COLO668 (cell line): ENCODE results near the gene MOGAT3.

Source experiments
- DNase-seq: peaks from one replicate; lab custom pipeline; 2025; ENCODE audit not compliant: unreplicated experiment; lab: John Stamatoyannopoulos, UW

Gene MOGAT3, protein sequence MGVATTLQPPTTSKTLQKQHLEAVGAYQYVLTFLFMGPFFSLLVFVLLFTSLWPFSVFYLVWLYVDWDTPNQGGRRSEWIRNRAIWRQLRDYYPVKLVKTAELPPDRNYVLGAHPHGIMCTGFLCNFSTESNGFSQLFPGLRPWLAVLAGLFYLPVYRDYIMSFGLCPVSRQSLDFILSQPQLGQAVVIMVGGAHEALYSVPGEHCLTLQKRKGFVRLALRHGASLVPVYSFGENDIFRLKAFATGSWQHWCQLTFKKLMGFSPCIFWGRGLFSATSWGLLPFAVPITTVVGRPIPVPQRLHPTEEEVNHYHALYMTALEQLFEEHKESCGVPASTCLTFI

DNA sequence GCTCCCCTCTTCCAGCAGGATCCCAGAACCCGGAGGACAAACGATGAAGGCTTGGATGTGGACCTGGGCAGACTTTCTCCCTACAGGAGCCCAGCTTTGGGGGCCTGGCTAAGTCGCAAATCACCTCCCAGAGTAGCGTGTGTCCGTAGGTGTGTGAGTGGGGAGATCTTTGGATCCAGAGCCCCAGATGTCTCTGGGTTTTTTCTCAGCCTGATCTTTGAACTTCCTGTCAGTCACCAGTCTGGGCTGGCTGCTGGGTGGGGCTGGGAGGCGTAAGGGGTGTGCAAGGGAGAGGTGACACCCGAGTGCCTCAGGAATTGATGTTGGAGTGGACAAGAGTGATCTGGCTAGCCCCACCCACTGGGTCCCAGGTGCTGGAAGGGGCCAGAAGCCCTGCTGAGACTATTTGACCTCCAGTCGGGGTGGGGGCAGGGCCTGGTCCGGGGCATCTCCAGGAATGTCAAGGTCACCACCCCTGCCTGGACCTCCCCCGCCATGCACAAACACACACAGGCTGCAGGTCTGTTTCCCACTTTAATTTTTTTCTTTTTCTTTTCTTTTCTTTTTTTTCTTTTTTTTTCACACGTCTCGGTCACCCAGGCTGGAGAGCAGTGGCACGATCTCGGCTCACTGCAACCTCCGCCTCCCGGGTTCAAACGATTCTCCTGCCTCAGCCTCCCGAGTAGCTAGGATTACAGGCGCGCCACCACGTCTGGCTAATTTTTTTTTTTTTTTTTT lies at the start of gene MOGAT3:
TSS of gene MOGAT3 (minus strand) at position 175 of the 738 bp plus-strand sequence. CDS start 182 bp downstream, outside the sequence.
- peak; percentile 9 for DNase-seq

DNA sequence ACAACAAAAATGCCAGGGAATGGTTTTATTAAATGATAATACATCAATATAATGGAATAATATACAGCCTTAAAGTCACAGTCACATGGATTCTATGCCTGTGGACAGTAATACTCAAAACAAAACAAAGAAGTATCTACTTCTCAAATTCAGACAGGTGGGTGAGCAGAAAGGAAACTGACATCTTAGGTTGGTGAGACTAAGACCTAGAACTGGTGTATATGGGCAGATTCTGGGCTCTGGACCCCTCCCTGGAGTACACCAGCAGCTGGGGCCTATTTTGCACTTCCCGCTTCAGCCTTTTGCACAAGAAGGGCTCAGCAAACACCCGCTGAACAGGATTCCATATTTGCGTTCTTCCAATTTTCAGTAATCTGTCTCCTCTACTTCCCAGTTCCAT lies 49.5 kb upstream of the MOGAT3 start:
- no peak for DNase-seq

DNA sequence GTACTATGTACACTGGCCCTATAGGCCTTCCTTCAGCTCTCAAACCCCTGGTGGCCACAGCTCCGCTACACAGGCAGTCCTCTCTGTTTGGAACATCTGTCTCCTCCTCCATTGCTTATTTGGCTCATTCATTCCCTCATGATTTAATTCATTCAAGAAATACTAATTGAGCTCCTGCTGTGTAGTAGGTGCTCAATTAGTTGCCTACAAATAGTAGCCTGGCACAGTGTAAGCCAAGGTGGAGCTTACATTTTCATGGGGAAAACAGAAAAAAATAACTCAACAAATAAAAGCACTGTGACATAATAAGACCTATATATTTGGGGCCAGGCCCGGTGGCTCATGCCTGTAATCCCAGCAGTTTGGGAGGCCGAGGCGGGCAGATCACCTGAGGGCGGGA lies 47.4 kb upstream of the MOGAT3 start:
- no peak for DNase-seq

DNA sequence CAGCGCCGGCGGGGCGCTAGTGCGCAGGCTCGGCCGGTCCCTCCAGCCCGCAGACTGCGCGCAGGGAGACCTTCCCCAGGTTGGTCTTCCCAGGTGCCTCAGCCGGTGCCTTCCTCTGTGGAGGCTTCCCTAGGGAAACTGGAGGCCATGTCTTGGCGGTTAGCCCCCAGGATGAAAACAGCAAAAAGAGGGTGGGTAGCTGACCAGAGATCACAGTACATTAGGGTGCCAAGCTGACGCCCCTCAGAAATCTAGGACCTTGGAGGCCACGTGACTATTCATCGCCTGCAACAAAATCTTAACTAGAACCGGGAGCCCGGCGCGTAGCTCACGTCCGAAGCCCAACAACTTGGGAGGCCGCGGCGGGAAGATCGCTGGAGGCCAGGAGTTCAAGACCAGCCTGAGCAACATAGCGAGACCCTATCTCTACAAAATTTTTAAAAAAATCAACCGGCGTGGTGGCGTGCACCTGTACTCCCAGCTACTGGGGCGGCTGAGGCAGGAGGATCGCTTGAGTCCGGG lies 44.4 kb upstream of the MOGAT3 start:
- no peak for DNase-seq

DNA sequence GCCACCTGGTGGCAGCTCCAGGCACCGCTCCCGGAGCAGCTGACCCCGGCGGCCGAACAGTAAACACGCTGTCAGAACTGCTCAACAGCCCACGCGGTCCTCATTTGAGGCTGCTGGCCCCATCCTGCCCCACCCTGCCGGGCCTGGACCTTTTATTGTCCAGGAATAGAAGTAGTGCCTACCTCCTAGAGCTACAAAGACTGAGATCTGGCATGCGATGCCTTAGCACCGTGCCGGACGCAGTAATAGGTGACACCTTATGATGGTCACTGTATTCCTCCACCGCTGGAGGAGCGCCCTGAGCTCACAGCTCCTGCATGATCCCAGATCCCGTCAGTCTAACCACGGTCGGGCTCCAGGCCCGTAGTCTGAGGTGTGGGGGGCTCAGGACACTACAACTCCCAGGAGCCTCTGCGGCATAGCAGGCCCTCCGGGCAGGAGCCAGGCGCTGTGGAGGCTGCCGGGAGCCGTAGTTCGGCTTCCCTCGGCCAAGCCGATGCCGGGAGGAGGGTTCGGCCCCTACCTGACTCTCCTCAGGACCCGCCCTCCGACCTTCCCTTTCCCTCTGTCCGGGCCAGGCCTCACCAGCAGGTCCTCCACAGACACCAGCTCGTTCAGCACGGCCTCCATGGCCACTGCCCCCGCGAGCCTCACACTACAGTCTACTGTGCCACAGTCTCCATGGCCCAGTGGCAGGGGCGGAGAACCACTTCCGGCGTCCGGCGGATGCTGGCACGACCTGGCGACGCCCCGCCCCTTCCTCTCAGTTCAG lies 43.7 kb upstream of the MOGAT3 start, which contains the start of gene FIS1:
TSS of gene FIS1 (minus strand) at position 707 of the 772 bp plus-strand sequence. CDS start at position 630, 77 bp downstream.
- DNase-seq = peak; percentile 96

DNA sequence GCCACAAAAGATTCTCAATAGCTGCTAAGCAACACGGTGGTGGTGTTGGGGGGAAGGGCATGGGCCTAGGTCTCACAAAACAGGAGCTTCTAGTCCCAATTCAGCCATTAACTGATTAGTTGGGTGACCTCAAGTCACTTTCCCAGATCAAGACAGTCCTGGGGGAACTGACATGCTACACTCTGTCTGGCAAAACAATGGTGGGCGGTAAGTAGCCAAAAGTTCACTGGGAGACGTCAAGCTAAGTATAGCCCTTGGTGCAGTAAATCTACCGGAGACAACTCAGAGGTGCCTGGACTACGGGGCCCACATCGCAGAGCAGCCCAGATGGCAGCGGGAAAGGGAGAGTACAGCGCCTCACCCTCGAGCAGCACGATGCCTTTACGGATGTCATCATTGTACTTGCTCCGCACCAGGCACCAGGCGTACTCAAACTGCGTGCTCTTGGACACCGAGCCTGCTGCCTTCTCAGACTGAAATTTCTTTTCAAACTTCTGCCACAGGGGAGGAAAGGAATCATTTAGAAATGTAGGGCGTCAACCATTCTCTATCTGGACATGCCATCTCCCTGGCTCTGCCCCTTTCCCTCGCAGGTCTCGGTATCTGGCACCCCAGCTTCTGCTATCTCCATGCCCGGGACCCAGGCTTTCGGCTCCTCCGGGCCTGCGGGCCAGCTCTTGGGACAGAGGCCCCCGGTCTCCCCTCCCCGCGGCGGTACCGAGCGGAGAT lies 43.0 kb upstream of the MOGAT3 start:
- DNase-seq = peak; percentile 6

DNA sequence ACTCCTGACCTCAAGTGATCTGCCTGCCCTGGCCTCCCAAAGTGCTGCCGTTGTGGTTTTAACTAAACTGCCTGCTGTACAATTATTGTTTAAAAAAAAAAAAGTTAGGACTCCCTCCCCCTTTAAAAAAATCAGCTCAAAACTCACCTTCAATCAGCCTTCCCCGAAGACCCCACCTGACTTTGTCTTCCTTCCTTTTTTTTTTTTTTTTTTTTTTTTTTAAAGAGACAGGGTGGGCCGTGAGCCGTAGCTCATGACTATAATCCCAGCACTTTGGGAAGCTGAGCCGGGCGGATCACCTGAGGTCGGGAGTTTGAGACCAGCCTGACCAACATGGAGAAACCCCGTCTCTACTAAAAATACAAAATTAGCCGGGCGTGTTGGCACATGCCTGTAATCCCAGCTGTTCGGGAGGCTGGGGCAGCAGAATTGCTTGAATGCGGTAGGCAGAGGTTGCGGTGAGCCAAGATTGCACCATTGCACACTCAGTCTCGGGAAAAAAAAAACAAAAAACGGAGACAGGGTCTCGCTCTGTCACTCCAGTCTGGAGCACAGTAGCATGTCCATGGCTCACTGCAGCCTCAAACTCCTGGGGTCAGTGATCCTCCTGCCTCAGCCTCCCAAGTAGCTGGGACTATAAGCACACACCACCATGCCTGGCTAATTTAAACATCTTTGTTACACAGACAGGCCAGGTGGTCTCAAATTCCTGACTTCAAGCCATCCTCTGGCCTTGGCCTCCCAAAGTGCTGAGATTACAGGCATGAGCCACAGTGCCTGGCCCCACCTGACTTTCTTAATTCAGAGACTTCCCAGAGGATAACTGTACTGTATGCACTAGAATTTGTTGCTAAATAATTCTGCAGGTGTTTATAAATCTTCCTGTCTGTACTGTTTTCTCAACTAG lies 40.9 kb upstream of the MOGAT3 start:
- no peak for DNase-seq

DNA sequence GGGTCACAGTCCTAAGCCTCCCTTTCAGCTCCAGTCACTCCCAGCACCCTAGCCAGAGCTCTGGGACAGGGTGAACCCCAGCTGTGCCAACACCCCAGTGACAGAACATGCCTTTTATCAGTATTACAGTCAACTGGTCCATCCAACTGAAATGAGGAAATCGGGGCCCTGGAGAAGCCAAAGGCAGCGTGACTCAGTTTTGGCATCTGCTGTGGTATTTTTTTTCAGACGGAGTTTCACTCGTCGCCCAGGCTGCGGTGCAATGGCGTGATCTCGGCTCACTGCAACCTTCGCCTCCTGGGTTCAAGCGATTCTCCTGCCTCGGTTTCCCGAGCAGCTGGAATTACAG lies 40.2 kb upstream of the MOGAT3 start:
- DNase-seq = no peak

DNA sequence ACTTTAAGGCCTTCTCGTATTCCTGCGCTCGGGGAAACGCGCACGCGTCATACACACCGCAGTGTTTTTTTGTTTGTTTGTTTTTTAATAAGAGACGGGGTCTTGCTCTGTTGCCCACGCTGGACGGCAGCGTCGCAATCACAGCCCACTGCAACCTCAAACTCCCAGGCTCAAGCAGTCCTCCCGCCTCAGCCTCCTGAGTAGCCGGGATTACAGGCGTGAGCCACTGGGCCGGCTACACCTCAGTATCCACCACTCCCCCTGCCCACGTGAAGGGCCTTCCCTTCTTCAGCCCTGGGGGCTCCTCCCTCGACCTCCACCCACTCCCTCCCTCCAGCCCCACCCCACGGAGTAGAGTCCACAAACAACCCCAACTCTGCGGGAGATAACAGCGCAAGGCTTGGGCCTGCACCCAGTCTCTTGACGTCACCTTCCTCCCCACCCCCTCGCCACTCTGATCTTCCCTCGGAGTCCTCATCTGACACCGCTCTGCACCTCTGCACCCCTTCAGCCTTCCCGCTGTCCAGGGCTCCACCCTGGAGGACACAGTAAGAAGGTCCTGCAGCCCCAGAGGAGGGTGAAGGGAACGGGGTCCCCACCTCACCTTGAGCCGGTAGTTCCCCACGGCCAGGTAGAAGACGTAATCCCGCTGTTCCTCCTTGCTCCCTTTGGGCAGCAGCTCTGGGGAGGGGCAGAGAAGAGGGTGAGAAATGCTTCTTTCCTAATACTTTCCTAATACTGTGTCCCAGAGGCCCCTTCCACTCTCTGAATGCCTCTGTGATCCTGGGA lies 39.6 kb upstream of the MOGAT3 start:
- no peak for DNase-seq

DNA sequence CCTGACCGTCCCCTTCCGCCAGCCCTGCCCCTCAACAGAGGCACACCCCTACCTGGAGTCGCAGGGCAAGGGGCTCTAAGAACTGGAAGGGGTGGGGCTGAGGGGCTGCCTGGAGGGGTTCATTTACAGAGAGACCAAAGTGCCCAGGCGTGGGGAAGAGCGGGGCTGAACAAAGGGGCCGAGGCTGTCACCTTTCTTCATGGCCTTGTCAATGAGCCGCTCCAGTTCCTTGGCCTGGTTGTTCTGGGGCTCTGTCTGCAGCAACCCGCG lies 39.0 kb upstream of the MOGAT3 start:
- DNase-seq = no peak

DNA sequence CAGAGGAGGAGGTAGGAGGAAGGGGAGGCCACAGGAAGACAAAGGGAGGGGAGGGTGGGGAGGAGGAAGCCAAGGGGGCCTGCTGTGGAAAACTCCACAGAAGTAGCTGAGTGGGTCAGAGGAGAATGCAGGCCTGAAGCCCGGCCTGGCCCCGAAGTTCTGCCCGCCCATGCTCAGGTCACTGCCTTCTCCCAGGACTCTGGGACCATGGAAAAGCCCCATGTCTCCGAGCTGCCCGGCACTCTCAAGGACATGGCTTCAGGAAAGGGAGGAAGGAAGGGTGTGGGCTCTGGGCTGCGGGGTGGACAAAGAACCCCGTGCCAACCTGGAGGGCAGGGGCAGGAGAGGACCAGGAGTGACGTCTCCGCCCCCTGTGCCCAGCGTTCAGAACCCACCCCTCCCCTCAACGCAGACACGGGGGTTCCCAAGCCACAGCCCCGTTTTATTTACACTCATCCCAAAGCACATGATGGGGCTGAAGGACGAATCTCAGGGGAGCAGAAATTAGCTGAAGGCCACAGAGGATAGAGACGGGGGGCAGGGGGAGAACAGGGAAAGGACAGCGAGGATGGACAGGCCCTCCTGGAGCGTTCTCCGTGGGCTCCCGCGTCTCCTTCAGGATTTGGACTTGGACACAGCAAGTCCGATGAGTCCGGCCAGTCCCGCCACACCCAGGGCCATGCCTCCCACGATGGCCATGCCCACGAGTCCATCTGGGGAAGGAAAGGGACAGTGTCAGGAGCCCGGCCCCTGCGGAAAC lies 38.5 kb upstream of the MOGAT3 start:
- no peak for DNase-seq

DNA sequence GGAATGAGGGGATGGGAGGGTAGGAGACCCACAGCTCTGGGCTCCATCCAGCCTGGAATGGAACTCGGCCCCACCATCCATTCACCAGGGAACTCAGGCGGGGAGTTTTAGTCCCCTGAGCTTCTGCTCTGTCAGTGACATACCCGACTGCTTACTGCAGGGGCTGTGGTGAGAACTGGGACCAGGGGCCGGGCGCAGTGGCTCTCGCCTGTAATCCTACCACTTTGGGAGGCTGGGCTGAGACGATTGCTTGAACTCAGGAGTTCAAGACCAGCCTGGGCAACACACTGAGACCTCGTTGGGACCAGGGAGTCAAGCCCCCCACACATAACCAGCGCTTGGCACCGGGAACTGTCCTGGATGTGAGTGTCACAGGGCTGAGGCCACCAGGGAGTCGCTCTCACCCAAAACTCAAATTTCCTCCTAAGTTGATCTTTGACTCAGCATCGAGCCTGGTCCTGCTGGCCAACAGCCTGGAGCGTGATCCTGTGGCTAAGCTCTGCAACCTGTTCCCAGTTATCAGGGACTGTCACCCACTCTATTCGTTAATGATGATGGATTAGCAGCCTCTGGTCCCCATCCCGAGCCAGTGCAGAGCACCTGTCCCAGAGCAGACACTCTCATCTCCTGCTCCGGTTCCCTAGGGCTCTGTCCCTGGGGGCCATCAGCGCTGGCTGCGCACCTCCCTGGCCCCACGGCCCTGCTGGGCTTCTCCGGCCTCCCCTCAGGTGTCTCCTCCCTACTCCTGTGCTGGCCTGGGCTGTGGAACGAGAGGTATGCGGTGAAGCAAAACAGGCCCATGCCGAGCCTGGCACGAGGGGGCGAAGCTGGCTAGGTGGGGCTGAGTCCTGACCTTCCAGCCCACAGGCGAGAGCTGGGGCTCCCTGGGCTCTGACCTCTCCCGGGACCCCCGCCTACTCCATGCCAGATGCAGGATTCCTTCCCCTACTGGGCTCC lies 37.7 kb upstream of the MOGAT3 start:
- no peak for DNase-seq

DNA sequence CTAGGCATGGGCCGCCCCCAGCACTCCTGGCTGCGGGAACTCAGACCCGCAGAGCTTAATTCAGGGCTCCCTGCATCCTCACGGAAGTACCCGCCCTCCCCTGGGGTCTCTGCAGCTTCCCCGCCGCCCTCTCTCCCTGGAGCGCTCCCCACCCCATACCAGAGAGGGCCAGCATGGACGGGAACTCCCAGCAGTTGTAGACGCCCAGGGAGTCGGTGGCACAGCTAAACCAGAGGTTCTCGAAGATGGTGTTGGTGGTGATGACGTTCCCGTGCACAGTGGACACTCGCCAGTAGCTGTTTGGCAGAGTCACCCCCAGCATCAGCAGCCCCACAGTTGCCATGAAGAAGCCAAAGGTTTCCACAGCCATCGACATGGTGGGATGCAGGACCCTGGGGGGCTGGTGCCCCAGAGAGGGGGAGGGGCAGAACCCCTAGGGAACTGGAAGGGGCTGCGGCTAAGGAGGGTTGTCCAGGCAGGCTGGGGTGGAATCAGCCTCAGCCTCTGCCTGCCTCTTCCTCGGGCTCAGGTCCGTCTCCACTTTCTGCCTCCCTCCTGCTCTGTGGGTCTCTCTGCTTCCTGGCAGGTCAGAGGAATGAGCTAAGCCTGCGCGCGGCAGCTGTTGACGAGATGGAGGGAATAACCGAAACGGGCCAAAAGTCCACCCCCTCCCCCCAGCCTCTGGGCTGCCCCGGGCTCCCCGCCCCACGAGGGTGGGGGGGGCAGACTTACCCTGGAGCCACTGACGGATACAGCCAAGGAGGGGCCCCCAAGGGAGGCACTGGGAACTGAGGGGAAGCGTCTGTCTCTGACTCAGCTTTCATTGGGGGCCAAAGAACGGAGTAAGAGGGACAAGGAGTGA lies 36.6 kb upstream of the MOGAT3 start, which contains the start of gene CLDN15:
TSS of gene CLDN15 (minus strand) at position 597 of the 862 bp plus-strand sequence. CDS start at position 376, 221 bp downstream.
- DNase-seq = no peak

DNA sequence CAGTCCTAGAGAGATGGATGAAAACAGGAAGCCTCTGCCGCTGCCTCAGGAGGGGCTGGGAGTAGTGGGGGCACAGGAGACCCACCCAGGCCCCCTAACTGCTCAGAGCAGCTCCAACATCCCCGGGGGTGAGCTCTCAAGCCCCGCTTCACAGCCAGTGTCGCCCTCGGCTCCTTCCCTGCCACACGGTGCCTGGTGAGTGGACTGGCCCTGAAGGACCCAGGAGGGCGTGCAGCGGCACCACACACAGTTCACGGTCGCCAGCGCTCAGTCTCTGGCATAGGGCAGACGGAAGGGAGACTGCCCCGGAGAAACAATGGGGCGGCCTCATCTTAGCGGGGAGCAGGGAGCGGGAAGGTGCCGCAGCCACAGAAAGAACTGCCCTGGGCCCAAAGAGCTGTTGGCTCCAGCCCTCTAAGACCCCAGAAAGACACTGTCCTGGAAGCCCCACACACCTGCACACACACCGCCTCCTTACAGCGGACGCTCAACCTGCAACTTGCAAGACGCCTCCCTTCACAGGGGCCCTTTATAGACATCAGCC lies 35.5 kb upstream of the MOGAT3 start:
- no peak for DNase-seq

DNA sequence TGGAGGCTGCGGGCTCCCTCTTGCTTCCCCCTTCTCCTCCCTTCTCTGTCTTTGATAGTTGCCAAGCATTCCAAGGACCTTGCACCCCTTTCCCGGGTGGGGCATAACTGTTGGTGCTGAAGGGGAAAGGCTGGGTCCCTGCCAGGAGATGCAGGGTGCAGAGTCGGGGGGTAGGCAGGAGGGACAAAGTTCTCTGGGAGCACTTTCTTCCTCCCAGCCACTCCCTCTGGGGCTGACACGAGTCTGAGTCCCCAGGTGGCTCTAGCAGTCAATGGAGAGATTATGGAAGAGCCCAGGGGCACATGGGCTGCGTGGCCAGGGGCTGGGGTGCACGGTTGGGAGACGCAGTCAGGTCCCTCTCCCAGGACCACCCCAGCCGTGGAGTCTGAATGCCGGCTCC lies 34.7 kb upstream of the MOGAT3 start:
- DNase-seq = no peak

DNA sequence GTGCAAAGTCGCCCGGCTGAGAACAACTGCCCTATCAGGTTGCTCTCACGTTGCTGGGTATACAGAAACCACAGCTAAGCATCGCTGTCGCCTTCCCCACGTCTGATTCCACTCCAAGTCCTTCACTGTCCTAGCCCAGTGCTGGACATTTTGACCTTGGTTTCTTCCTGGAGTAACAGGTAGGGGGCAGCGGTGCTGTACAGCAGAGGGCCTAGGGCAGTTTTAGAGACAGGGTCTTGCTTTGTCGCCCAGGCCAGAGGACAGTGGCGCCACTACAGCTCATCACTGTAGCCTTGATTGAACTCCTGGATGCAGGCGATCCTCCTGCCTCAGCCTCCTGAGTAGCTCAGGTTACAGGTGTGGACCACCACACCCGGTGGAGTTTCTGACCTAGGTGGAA lies 34.2 kb upstream of the MOGAT3 start:
- no peak for DNase-seq
